Central memory CD8-positive, alpha-beta T cell (primary cell): ENCODE results near the gene HOXD12.

Experiments used
- ATAC-seq: fragments of 150-1000 bp; cut with Tn5 transposase; replicated peaks from 2 replicates; pipeline ENCODE4 v1.10.0; 2022; ENCODE audit warnings: mild to moderate bottlenecking, moderate FRiP score, moderate number of reproducible peaks; ENCODE audit not compliant: poor library complexity, severe bottlenecking; ENCODE audit errors: extremely low read depth
- DNase-seq, 2 donors: peaks; one replicate each; pipeline ENCODE4 v3.0.0; 2021; ENCODE audit warnings: low spot score in 2 of 2
- H3K27ac Mint-ChIP-seq: one replicate; pipeline ENCODE4 v1.8.0; 2022; ENCODE audit warnings: low read depth, mild to moderate bottlenecking, moderate library complexity, mixed read lengths
- H3K27me3 Mint-ChIP-seq: one replicate; pipeline ENCODE4 v1.8.0; 2022; ENCODE audit warnings: mixed read lengths
- H3K36me3 Mint-ChIP-seq: one replicate; pipeline ENCODE4 v1.8.0; 2022; ENCODE audit warnings: mild to moderate bottlenecking, moderate library complexity, mixed read lengths; ENCODE audit not compliant: insufficient read depth
- H3K4me1 Mint-ChIP-seq: one replicate; pipeline ENCODE4 v1.8.0; 2022; ENCODE audit warnings: mixed read lengths
- H3K4me3 Mint-ChIP-seq: one replicate; pipeline ENCODE4 v1.8.0; 2022; ENCODE audit warnings: mild to moderate bottlenecking, moderate library complexity, mixed read lengths
- H3K9me3 Mint-ChIP-seq: one replicate; pipeline ENCODE4 v1.8.0; 2022; ENCODE audit warnings: mixed read lengths

HOXD12 gene

DNA sequence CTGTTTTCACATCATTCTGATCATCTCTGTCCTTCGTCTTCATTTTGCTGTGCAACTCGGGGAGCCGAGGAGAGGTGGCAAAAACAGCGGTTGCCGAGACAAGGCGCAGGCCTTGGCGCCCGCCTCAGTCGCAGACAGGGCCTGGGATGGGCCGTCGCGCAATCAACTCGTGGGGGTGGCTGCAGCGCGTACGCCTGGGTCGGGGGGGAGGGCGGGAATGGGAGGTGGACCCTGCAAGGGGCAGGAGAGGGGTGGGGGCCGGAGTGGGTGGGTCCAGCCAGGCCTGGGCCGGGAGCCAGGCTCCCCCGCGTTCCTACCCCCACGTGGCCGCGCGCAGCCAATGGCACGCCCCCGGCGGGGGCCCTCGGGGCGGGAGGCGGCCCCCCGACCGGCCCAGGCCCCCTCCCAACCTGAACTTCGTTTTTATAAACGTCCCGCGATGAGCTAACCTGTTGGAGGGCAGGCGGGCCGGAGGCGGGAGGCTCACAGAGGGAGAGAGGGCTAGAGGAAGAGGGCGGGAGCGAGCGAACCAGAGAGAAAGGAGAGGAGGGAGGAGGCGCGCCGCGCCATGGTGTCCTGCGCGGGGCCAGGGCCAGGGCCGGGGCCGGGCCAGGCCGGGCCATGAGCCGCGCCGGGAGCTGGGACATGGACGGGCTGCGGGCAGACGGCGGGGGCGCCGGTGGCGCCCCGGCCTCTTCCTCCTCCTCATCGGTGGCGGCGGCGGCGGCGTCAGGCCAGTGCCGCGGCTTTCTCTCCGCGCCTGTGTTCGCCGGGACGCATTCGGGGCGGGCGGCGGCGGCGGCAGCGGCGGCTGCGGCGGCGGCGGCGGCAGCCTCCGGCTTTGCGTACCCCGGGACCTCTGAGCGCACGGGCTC lies 7.1 kb upstream of the HOXD12 start, which contains the start of gene HOXD13:
Gene HOXD13, plus strand, starts transcription at position 452 of the 875 bp plus-strand sequence. Its CDS starts 170 bp downstream, at position 622.
- Mint-ChIP-seq H3K9me3 (no peaks in the 10 kb centered on the region), H3K4me3 (peak within 1 kb of the TSS; percentile 47), H3K36me3 (peaks cover 25% of the 10 kb centered on the region), H3K4me1 (peaks cover 22% of the 10 kb centered on the region), H3K27ac (peak within 1 kb of the TSS; percentile 80), H3K27me3 (peaks cover 95% of the 10 kb centered on the region)
- no peak for ATAC-seq
- DNase-seq: no peak

DNA sequence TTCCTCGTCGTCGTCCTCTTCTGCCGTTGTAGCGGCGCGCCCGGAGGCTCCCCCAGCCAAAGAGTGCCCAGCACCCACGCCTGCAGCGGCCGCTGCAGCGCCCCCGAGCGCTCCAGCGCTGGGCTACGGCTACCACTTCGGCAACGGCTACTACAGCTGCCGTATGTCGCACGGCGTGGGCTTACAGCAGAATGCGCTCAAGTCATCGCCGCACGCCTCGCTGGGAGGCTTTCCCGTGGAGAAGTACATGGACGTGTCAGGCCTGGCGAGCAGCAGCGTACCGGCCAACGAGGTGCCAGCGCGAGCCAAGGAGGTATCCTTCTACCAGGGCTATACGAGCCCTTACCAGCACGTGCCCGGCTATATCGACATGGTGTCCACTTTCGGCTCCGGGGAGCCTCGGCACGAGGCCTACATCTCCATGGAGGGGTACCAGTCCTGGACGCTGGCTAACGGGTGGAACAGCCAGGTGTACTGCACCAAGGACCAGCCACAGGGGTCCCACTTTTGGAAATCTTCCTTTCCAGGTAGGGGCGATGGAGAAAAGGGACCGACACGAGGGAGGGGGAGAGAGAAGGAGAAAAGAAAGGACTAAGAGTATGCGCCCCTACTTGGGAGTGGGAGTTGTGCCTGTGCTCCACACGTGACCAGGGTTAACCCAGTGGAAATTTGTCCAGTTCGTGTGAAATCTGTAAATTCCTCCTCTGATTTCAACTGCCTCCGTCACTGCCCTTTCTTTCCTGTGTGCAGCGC lies 6.3 kb upstream of the HOXD12 start:
- no peaks in the 10 kb centered on the region for H3K9me3 Mint-ChIP-seq
- peaks cover 95% of the 10 kb centered on the region for H3K27me3 Mint-ChIP-seq
- ATAC-seq (no peak), DNase-seq (no peak)
- H3K27ac Mint-ChIP-seq: peak overlapping the region; percentile 64
- peak overlapping the region; percentile 47 for H3K4me3 Mint-ChIP-seq
- H3K36me3 Mint-ChIP-seq: peaks cover 21% of the 10 kb centered on the region
- H3K4me1 Mint-ChIP-seq: peaks cover 24% of the 10 kb centered on the region

DNA sequence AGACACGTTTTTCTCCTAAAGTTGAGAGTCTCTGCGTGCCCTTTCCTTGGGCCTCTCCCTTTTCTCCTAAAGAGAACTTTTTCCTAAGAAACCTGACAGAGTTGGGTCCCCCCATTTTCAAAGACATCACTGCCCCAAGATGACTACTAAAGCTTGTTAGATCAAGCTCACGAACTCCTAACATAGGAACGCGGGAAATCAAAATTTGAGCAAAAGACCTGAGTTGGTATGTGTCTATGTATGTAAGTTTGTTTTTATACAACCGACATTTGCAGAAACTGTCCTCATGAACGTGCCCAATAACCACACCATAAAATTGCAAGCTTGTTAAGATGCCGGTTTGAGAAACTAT lies 5.7 kb upstream of the HOXD12 start:
- DNase-seq (no peak), ATAC-seq (no peak)
- peak overlapping the region; percentile 47 for H3K4me3 Mint-ChIP-seq
- peaks cover 95% of the 10 kb centered on the region for H3K27me3 Mint-ChIP-seq
- peaks cover 22% of the 10 kb centered on the region for H3K36me3 Mint-ChIP-seq
- H3K27ac Mint-ChIP-seq: peak overlapping the region; percentile 64
- H3K9me3 Mint-ChIP-seq: no peaks in the 10 kb centered on the region
- peaks cover 22% of the 10 kb centered on the region for H3K4me1 Mint-ChIP-seq

DNA sequence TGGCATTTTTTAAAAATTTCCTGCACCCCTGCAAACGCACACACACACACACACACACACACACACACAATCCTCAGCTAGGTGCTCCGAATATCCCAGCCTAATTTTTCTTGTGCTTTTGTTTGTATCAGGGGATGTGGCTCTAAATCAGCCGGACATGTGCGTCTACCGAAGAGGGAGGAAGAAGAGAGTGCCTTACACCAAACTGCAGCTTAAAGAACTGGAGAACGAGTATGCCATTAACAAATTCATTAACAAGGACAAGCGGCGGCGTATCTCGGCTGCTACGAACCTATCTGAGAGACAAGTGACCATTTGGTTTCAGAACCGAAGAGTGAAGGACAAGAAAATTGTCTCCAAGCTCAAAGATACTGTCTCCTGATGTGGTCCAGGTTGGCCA lies 5.2 kb upstream of the HOXD12 start:
- peak overlapping the region; percentile 50 for H3K4me3 Mint-ChIP-seq
- DNase-seq: no peak
- no peak overlapping the region for H3K27ac Mint-ChIP-seq
- H3K9me3 Mint-ChIP-seq: no peaks in the 10 kb centered on the region
- H3K4me1 Mint-ChIP-seq: peaks cover 22% of the 10 kb centered on the region
- peaks cover 95% of the 10 kb centered on the region for H3K27me3 Mint-ChIP-seq
- peaks cover 27% of the 10 kb centered on the region for H3K36me3 Mint-ChIP-seq
- no peak for ATAC-seq

DNA sequence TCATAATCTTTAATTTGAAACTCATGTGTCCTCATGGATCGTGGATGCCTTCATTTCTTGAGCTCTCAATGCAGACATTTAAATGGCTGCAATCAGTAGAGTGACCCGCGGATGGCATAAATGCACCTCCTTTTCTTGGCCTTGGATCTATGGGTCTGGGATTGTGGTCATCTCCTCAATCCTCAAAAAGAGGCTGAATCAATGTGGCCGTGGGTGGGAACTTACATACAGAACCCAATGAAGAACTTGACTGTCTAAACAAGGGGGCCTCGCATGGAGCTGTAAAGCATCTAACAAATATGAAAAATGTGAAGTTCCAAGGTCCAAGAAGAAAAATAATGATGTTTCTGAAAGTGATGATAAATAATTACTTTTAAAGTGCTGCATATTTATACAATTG lies 4.2 kb upstream of the HOXD12 start:
- ATAC-seq (no peak), DNase-seq (no peak)
- peaks cover 22% of the 10 kb centered on the region for H3K4me1 Mint-ChIP-seq
- H3K9me3 Mint-ChIP-seq: no peaks in the 10 kb centered on the region
- no peak overlapping the region for H3K4me3 Mint-ChIP-seq
- H3K27me3 Mint-ChIP-seq: peaks cover 95% of the 10 kb centered on the region
- peaks cover 28% of the 10 kb centered on the region for H3K36me3 Mint-ChIP-seq
- no peak overlapping the region for H3K27ac Mint-ChIP-seq

DNA sequence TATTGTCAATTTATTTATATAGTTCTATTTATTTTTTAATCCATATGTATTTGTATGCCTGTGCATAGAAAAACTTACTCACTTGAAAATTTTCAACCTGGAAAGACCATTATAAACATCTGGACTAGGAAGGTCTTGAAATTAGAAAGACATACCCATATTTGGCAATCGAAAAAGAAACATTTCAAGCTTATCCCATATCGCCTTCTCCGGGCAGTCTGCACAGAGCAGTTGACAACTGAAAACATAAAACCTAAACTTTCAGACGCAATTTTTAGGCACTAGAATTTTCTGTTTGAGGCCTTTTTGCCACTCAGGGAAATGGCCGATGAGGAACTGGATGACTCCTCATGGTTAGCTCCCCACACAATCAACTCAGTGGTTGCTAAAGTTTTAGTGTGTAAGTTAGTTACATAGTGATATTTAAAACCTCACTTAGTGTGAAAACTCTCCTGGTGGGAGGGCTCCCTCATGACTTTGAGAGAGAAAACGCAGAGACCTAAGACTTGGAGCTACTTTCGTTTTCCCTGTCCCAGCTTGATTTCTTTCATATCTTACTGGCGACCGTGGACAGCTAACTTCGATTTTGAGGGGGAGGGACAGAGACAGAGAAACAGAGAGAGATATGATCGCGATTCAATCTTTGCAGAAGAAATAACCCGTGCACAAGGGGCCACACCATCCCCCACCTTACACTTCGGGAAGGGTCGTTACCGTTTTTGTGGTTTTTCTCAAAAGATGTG lies 3.2 kb upstream of the HOXD12 start:
- no peak overlapping the region for H3K27ac Mint-ChIP-seq
- no peaks in the 10 kb centered on the region for H3K9me3 Mint-ChIP-seq
- peaks cover 22% of the 10 kb centered on the region for H3K4me1 Mint-ChIP-seq
- H3K4me3 Mint-ChIP-seq: peak overlapping the region; percentile 75
- DNase-seq (no peak), ATAC-seq (no peak)
- H3K27me3 Mint-ChIP-seq: peaks cover 95% of the 10 kb centered on the region
- H3K36me3 Mint-ChIP-seq: peaks cover 28% of the 10 kb centered on the region

DNA sequence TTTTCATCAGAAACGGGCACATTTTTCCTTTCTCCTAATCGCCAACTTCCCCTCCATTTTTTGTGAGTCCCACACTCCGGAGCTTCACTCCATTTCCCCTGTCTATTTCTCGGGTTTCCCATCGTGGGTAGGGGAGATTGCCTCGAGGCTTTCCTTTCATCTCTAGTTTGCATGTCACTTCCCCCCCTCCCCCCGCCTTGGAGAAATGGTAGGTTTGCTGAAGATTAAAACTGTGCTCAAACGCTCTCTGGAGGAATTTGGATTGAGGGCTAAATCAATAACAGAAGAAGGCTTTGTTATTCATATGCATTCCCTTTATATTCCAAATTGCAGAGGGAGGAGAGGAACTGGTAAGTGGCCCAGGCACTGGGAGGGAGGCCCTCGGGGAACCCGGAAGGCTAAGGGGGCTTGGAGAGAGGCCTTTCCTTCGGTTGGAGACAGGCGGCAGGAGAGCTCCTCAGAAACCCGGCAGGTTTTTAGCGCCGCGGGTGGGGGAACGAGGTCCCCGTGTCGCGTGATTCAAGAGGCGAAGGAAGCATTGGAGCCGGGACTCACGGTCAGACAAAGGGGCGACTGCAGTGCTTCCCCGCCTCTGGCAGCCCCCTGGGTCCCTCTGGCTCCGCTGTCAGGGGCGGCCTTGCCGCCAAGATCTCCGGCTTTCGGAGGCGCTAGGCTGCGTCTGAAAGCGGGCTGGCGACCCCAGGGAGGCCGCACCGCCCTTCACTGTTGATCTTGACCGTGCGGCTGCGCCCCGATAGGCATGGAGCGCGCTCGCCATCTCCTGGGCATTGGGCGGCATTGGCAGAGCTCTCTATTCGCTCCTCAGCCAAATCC lies 2.4 kb upstream of the HOXD12 start:
- Mint-ChIP-seq H3K27me3 (peaks cover 95% of the 10 kb centered on the region), H3K4me3 (peak overlapping the region; percentile 75), H3K4me1 (peaks cover 22% of the 10 kb centered on the region), H3K27ac (no peak overlapping the region), H3K9me3 (no peaks in the 10 kb centered on the region), H3K36me3 (peaks cover 20% of the 10 kb centered on the region)
- DNase-seq: peak in 1 of 2 donors; percentile 42
- ATAC-seq: peak; percentile 58

DNA sequence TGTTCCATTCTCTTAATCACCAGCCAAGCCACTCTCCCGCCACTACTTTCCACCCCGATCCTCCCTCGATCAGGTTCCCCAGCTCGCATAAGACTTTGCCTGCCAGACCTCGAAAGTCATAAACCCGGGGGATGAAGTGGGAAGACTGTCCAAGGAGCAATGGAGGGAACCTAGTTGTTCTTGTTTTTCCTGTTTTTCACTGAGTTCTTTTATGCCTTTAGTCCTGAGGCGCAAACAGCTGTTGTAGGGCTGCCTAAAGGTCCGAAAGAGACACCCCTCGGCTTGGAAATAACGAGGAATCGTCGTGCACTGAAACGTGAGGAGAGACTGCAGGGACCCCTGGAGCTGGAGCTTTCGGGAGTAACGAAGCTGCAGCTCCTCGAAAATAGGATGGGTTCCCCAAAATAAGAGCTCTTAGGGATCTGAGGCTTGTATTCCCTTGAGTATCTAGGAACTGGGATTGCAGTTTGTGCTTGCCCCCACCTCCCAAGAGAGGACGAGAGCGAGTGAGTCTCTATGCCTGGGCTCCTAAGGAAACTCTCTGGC lies 1.7 kb upstream of the HOXD12 start:
- peak overlapping the region; percentile 75 for H3K4me3 Mint-ChIP-seq
- H3K27ac Mint-ChIP-seq: no peak overlapping the region
- peaks cover 99% of the 10 kb centered on the region for H3K27me3 Mint-ChIP-seq
- peaks cover 22% of the 10 kb centered on the region for H3K4me1 Mint-ChIP-seq
- ATAC-seq: no peak
- H3K9me3 Mint-ChIP-seq: no peaks in the 10 kb centered on the region
- no peak for DNase-seq
- H3K36me3 Mint-ChIP-seq: peaks cover 19% of the 10 kb centered on the region

DNA sequence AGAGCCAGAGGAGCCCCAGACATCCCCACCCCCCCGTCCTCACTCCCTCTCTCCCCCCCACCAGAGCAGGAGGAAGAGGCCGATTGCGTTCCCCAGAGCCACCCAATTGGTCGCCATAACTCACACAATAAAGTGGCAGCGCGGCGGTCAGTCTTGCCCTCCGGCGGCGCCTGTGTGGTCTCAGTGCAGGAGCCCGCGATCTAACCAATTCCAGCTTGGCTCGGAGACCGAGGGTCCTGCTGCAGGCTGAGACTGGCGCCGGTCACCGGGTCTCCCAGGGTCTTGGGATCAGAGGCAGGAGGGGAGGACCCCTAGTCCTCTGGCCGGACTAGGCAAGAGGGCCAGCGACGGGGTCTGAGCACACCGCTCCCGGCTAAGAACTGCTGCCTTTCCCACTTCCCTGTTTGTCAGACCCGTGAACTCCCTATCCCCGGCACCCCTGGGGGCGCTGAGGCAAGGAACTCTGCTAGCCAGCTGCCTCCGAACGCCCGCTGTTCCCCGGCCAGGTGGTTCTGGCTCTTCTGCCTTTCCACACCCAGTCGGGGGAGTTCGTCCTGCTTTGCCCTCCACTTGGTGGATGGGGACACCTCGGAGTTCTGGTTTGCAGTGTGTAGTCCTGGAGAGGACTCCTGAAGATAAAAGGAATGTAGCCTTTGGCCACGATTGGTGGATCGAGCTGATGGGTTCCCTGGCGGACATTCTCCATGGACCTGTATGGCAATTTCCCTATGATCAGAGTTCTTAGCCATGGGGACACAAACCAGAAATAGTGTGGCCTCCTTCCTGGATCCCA lies 1.0 kb upstream of the HOXD12 start:
- peaks cover 100% of the 10 kb centered on the region for H3K27me3 Mint-ChIP-seq
- peaks cover 17% of the 10 kb centered on the region for H3K36me3 Mint-ChIP-seq
- DNase-seq: no peak
- H3K4me3 Mint-ChIP-seq: peak overlapping the region; percentile 75
- H3K4me1 Mint-ChIP-seq: peaks cover 21% of the 10 kb centered on the region
- no peaks in the 10 kb centered on the region for H3K9me3 Mint-ChIP-seq
- no peak for ATAC-seq
- no peak overlapping the region for H3K27ac Mint-ChIP-seq

DNA sequence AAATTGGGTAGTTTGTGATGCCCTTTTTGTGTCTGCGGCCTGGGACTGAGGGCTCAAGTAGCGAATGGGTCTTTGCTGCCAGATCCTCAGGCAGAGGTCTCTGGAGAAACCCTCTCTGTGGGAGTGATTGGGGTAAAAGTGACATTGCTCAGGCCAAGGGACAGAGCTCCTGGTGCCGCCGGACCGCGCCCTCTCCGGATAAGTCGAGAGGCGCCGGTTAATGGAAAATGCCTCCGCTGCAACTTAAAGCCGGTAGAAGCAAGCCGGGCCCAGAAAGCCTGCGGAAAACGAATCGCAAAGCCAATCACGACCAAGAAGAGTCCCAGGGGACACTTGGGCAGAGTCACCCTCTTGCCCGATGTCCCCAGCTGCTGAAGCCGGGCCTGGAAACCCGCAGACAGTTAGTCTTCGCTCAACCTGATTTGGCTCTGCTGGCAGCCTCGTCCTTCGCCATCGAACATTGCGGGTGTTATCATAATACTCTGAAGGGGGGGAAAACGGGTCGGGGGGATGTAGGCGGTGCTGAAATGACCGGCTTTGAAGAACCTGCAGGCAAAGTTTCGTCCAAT lies 352 bp upstream of the HOXD12 start:
- H3K4me3 Mint-ChIP-seq: no peak overlapping the region

More for the DNA sequence above, 352 bp upstream of the HOXD12 start:
- Mint-ChIP-seq H3K36me3 (peaks cover 16% of the 10 kb centered on the region), H3K27ac (no peak overlapping the region), H3K4me1 (peaks cover 16% of the 10 kb centered on the region), H3K27me3 (peaks cover 100% of the 10 kb centered on the region), H3K9me3 (no peaks in the 10 kb centered on the region)
- ATAC-seq (no peak), DNase-seq (no peak)
